NCI-H748 treated with DMSO at 0.1 percent for 48 hours (cell line): ENCODE measurements around the gene RNF223.

ENCODE experiments used
- DNase-seq: peaks from one replicate; lab custom pipeline; 2025; lab: John Stamatoyannopoulos, UW

RNF223 gene

GRCh38 chr1:1073743-1074587, at the start of gene RNF223:
TSS of gene RNF223 (minus strand) at chr1:1074306. CDS start at chr1:1072566, 1,740 bp downstream.
- peak; percentile 29 for DNase-seq

- no peak for DNase-seq
Observed at GRCh38 chr1:1122981-1123480, 48.9 kb upstream of the RNF223 start.

GRCh38 chr1:1122078-1122811, 48.1 kb upstream of the RNF223 start:
- DNase-seq, result peak; percentile 4

- DNase-seq, result no peak
Observed at GRCh38 chr1:1121611-1122077, 47.5 kb upstream of the RNF223 start.

- peak; percentile 61 for DNase-seq
Observed at GRCh38 chr1:1120866-1121591, 46.9 kb upstream of the RNF223 start.

- no peak for DNase-seq
Observed at GRCh38 chr1:1120096-1120495, 46.0 kb upstream of the RNF223 start.

GRCh38 chr1:1119272-1119890, 45.3 kb upstream of the RNF223 start:
- no peak for DNase-seq

GRCh38 chr1:1118876-1119220, 44.7 kb upstream of the RNF223 start:
- no peak for DNase-seq

GRCh38 chr1:1118011-1118875, 44.1 kb upstream of the RNF223 start:
- no peak for DNase-seq

GRCh38 chr1:1117469-1117831, 43.3 kb upstream of the RNF223 start:
- no peak for DNase-seq

GRCh38 chr1:1116701-1117468, 42.8 kb upstream of the RNF223 start:
- DNase-seq, result no peak

- peak; percentile 91 for DNase-seq
Observed at GRCh38 chr1:1115786-1116700, 41.9 kb upstream of the RNF223 start, which contains the start of gene C1orf159. TSS of gene C1orf159 (minus strand) at chr1:1116089. CDS start at chr1:1091543, 24,546 bp downstream.

GRCh38 chr1:1115136-1115785, 41.2 kb upstream of the RNF223 start:
- DNase-seq, result no peak

- no peak for DNase-seq
Observed at GRCh38 chr1:1114431-1114830, 40.3 kb upstream of the RNF223 start.

- DNase-seq, result no peak
Observed at GRCh38 chr1:1112237-1112985, 38.3 kb upstream of the RNF223 start.

- no peak for DNase-seq
Observed at GRCh38 chr1:1111516-1112236, 37.6 kb upstream of the RNF223 start.

- DNase-seq, result no peak
Observed at GRCh38 chr1:1110561-1110971, 36.5 kb upstream of the RNF223 start.
